GM12892 (cell line): ENCODE results near the gene ANKUB1.

ENCODE experiments used
- POLR2A ChIP-seq: IDR thresholded peaks from 2 replicates; pipeline ENCODE4 v1.6.1; 2011; ENCODE audit warnings: low read depth, low read length, control low read depth
- POLR2AphosphoS5 ChIP-seq: IDR thresholded peaks from 2 replicates; pipeline ENCODE4 v1.6.1; 2011; ENCODE audit warnings: low read depth, low read length, control low read depth
- TAF1 ChIP-seq: IDR thresholded peaks from 2 replicates; pipeline ENCODE4 v1.6.1; 2011; ENCODE audit warnings: low read depth, mild to moderate bottlenecking, control low read depth, low read length, borderline replicate concordance

DNA sequence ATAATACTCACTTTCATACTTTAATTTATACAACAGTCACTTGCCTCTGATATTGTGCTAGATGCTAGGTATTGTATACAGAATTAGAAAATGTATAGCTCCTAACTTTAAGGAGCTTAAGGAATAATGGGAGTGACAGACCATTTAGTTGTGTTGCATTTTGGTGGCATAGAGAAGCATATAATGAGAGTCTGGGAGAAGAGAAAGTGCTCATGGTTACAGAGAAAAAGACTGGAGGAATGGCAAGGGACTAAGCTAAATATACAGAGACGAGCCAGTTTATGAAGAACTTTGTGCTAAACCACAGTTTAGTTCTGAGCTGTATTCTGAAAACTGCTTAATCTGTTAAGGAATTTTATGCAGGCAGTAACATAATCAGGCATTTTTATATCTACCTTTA lies 27.1 kb upstream of the ANKUB1 start:
- TF ChIP-seq POLR2A (no peak), POLR2AphosphoS5 (no peak), TAF1 (no peak)
